C4-2B (cell line): ENCODE data around the gene DZANK1.

Experiments
- H3K27ac ChIP-seq: fragments of 450-650 bp; 2 replicates; pipeline ENCODE4 v1.5.1; 2017
- CTCF ChIP-seq: fragments of 450-650 bp; conservative IDR thresholded peaks from 2 replicates; pipeline ENCODE4 v1.5.1; 2017; ENCODE audit warnings: mild to moderate bottlenecking
- ZFX ChIP-seq: fragments of 450-650 bp; IDR thresholded peaks from 2 replicates; pipeline ENCODE4 v1.6.1; 2017

Gene DZANK1

DNA sequence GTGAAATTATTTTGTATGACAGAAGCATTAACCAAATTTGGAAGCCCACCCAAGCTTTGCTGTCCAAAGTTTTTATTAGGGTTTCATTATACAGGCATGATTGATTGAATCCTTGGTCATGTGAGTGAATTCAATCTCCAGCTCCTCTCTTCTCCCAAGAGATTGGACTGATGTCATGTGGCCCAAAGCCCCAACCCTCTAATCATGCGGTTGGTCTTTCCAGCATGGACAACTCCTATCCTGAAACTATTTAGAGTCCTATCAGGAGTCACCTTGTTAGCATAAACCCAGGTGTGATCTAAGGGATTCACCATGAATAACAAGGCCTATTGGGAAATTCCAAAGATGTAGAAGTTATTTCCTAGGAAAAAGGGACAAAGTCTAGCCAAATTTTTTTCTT lies 11.0 kb upstream of the DZANK1 start:
- TF ChIP-seq ZFX: no peak
- no peak for TF ChIP-seq CTCF
- H3K27ac ChIP-seq: no peak overlapping the region

GRCh38 chr20:18477218-18477617 lies 10.4 kb upstream of the DZANK1 start:
- H3K27ac ChIP-seq: no peak overlapping the region
- no peak for TF ChIP-seq CTCF
- no peak for TF ChIP-seq ZFX

GRCh38 chr20:18466574-18466893 lies 296 bp downstream of the DZANK1 start:
- TF ChIP-seq CTCF: no peak
- no peak for TF ChIP-seq ZFX
- peak overlapping the region; percentile 87 for H3K27ac ChIP-seq

- no peak overlapping the region for H3K27ac ChIP-seq
- TF ChIP-seq CTCF (no peak), ZFX (no peak)
Observed at GRCh38 chr20:18465536-18466200, 1.2 kb downstream of the DZANK1 start.

DNA sequence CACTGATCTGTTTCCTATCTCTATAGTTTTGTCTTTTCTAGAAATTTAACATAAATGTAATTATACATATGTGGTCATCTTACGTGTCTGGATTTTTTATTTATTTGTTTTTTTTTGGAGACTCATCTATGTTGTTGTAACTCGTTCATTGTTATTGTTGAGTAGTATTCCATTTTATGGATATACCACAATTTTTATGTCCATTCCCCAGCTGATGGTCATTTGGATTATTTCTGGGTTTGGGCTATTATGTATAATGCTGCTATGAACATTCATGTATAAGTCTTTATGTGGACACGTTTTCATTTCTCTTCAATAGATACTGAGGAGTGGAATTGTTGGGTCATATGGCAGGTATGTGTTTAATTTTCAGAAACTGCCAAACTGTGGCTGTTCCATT lies 10.2 kb downstream of the DZANK1 start:
- TF ChIP-seq CTCF (no peak), ZFX (no peak)
- H3K27ac ChIP-seq: no peak overlapping the region

DNA sequence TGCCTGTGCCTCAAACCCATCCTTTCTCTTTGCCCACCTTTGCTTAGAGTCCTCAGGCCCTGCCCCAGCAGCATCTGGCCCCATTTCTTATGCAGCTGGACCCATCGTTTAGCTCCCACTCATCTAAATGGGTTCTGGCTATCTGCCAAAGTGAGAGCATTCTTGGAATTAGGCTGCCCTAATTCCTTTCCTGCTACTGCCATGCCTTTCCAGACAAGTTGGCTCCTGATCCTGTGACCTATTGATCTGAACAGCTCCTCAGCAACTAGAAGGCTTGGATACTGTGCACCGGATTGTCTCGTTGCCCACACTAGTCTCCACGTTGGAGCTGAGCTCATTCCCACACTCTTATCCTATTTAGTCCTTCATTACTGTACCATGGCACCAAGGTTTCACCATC lies 22.9 kb downstream of the DZANK1 start:
- TF ChIP-seq CTCF (no peak), ZFX (no peak)

GRCh38 chr20:18440403-18440802 lies 26.4 kb downstream of the DZANK1 start:
- no peak for TF ChIP-seq CTCF
- H3K27ac ChIP-seq: no peak overlapping the region

More for the DNA sequence above, 22.9 kb downstream of the DZANK1 start:
- no peak overlapping the region for H3K27ac ChIP-seq
